HG03066 (cell line): ENCODE data around the gene ATP2B2.

Source experiments
- ATAC-seq: cut with Tn5 transposase; IDR thresholded peaks from one replicate; pipeline ENCODE4 v1.9.1; 2021; ENCODE audit warnings: low read depth; ENCODE audit not compliant: unreplicated experiment

Gene ATP2B2

DNA sequence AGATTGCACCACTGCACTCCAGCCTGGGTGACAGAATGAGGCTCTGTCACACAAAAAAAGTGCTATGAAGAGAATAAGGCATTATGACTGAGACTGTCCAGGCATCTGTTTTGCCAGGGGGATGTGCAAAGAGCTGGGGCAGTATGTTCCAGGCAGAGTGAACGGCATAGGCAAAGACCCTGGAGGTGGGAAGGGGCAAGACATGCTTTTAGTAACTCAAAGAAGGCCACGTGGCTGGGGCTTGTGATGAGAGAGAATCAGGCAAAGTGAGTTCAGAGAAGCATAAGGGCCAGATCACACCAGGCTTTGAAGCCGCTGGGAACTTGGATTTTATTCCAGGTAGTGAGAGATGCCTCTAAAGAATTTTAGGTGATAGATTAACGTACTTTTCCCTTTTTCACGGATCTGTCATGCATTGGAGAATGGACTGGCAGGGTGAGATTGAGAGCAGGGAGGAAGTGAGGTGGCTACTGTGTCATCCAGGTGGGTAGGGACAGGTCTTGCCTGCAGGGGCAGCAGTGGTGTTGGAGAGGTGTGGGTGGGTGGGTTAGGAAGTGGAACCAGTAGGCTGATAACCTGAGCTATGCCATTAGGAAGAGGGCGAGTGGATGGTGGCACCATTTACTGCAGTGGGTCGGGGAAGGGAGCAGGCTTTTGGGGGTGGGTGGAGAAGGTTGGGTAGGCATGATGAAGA is 31.7 kb downstream of the ATP2B2 start:
- ATAC-seq, result no peak

- no peak for ATAC-seq
These were observed 32.4 kb downstream of the ATP2B2 start for GRCh38 chr3:10472877-10473440.

GRCh38 chr3:10471054-10471688 is 34.2 kb downstream of the ATP2B2 start:
- no peak for ATAC-seq

DNA sequence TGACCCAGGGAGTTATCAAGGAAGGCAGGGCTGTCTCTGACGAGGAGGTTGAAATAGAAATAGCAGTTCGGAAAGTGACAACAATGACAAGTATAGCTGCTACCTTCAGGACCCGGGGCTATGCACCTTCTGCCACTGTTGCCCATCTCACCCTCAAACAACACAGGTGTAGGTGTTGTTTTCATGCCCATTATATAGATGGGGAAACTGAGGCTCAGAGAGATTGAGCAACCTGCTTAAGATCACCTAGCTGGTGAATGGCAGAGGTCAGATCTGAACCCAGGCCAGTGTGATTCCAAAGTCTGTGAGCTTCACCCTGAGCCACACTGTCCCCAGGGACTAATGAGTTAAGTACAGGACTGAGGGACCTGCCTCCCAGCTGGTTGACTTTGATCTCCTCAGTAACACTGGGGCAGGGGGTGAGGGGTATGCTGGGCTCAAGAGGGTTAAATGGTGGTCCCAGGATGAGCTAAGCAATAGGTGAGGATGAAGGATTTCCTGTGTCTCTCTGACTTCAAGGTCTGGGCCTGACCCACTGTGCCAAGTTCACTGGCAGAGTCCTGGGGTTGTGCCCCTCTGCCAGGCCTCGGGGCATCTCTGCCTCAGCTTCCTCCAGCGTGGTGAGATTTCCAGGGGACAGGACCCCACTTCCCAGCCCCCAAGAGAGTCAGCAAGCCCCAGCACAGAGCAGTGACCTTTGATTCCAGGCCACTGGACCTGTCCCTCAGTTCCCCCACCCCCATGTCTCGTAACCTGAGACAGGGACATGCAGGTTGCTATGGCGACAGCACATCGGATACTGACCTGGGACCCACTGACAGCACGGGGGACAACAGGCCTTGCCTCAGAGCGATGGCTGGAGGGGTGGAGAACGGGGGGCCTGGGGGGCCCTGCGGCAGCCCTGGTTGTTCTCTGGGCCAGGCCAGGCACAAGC is 35.0 kb downstream of the ATP2B2 start:
- ATAC-seq, result no peak

DNA sequence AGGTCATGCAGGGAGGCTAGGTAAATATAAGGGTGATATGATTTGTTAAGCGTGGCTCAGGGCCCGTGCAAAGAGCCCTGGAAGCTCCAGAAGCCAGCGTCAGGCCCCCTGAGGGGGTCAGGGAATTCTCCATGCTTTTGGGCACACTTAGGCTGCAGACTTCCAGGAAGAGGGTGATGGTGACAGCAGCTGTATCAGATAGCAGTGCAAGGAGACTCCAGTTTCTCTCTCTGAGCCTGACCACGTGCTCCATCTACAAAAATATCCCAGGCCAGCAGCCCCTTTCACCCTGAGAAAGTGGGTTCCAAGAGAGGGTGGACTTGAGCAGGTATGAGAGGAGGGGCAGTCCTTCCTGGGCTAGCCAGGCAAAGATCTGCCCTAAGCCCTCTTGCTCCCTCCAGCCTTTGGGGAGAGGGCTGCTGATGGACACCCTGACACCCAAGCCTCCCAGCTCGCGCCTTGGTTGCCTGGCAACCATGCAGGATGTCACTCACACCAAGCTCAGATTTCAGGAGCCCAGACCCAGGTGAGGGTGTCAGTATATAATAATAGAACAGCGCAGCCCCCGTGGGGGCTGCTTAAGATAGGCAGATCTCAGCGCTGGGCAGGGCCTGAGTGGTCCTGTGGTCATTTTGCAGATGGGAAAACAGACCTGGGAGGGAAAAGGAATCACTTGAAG is 35.8 kb downstream of the ATP2B2 start:
- no peak for ATAC-seq

DNA sequence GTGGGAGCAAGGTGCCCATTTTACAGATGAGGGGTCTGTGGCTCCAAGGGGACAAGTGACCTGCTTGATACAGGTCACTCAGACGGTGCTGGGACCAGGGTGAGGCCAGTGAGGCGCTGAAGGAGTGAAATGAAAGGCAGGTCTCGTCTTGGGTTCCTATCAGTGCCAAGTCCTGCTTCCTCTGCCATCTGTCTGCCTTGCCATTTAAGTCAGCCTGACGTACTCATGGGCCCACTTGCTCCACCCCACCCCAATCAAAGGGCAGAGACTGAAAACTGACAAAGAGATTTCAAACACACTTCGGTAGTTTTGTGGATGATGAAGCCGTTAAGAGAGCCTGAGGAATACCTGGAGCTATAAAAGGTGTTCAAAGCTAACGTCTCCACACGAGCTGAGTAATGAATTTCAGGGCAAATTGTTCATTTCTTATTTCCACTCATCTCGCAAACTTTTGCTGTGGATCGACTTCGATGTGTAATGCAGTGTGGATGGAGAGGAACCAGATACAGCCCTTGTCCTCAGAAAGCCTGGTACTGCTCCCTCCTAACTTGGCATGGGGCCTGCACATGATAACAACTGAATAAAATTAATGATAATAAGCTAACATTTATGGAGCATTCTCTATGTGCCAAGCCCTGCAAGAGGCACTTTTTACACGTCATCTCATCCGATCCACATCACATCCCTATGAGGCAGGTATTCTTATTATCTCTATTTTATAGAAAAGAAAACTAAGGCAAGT is 36.6 kb downstream of the ATP2B2 start:
- no peak for ATAC-seq

- no peak for ATAC-seq
These were observed 37.3 kb downstream of the ATP2B2 start for GRCh38 chr3:10467904-10468612.

DNA sequence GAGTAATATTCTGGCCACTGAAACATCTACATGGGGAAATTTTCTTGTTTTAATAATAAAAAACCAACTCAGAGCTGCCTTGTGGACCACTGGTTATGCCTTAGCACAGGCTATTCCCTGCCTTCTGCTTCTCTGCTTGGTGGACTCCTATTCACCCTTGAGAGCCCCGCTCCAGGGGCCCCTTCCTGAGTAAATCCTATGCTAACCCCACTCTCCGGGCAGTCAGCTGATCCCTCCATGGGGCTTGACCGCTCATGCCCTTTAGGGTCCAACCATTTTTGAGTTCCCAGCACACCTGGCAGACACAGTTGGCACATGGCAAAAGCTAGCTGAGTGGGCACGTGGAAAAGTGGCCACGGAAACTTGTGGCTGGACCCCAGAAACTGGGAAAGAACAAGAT is 38.2 kb downstream of the ATP2B2 start:
- ATAC-seq, result no peak

DNA sequence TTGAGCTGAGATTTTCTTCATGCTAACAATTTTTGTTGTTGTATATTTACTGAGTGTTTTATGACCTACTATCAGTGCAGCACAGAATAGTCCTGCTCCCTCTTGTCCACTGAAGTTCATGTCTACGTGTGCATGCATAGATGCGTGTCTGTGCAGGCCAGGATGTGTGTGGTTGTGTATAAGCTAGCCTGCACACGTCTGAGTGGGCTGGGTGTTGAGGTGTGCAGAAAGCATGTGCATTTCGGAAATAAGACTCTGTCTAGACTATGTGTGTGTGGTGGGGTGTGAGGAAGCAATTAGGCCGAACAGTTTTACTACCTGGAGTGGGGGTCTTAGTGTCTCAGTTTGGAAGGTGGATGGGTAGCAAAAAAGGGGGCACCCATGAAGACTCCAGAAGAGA is 39.2 kb downstream of the ATP2B2 start:
- no peak for ATAC-seq

DNA sequence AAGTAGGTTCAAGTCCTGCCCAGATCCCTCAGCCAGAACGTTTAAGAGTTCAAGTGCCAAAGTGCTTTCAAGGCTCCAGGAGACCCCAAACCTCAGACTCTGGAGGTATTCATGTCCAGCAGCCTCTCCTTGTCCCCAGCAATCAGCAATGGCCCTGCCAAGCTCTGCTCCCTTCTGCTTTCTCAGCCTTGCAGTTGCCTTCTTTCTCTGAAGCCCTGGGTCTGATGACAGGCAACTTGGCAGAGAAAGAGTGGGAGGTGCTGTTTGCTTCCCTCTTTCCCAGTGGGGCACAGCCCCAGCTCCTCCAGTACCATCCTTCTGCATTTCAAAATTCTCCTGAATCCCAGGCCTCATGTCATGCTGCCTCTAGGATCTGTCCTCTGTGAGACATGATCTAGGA is 40.2 kb downstream of the ATP2B2 start:
- no peak for ATAC-seq

- ATAC-seq, result no peak
These were observed 41.6 kb downstream of the ATP2B2 start for GRCh38 chr3:10463533-10464434.

DNA sequence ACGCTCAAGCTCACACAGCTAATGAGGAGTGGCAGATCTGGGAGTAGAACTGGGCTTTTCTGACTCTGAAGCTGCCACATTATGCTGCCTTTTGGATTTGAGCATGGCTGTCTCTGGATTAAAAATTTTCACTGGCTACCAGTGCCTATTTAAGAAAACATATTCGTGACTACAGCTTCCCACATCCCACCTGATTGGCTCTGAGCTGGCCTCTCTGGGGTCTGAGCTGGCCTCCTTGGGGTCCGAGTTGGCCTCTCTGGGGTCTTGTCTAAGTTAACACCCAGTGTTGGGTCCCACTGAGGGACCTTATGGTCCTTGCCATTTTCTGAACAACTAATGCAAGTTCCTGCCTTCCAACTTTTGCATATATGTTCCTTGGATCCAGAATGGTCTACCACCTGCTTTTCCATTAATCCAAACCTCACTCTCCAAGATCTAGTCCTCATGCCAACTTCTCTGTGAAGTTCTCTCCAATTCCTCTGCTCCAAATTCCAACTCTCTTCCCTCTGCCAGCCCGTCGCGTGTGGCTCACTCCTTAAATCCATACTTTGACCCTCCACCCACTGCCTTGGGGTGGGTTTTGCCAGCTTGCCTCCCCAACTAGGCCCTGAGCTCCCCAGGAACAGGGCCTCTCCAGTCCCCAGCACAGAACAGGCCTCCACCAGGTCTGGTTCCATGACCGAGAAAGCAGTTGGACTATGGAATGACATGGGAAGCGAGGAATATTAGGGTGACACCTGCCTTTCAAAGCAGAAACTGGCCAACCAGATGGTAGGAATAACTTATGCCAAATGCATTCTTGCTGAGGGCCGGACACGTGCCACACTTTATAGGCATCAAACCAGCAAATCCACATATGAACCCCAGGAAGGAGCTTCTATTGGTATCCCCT is 42.5 kb downstream of the ATP2B2 start:
- ATAC-seq, result no peak

GRCh38 chr3:10460951-10461545 is 44.3 kb downstream of the ATP2B2 start:
- no peak for ATAC-seq

DNA sequence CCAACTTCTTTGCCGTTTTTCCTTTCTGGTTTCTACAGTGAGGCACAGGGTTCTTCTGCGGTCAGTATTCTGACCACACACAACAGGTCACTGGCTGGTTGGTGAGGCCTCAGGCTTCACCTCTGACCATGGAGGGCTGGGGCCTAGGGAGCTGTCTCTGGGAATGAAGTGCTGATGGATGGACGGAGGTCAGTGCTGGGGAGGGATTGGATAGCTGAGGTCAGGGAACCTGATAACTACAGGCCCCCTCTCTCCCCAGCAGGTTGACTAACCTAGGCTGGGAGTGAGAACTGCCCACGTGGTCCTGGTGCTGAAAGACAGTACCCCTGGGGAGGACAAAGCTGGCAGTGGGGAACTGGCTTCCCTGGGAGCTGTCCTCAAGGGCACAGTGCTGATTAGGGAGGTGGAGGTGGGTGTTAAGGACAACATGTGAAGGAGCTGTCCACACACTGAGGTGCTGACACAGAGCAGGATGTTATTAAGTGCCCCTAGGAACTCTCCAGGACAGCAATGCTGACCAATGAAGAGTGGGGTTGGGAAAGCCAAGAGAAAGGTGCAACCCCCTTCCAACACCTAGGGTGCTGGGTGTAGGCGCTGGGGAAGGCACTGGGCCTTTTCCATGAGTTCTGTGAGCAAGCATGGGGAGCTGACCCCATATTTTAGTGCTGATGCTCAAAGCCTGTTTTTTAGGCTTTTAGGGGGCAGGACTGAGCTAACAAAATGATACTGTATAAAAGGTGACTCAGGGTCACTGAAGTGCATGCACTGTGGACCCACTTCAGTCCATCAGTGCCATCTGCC is 45.2 kb downstream of the ATP2B2 start:
- no peak for ATAC-seq

- ATAC-seq, result no peak
These were observed 47.8 kb downstream of the ATP2B2 start for GRCh38 chr3:10457560-10457959.

GRCh38 chr3:10456981-10457380 is 48.4 kb downstream of the ATP2B2 start:
- ATAC-seq, result no peak
